Spleen (tissue), 11 donors: Measurements from ENCODE around the gene APOBEC3C. TPM values are rescaled to one million over a fixed set of nuclear protein-coding genes. Genes with fewer than 3 reads are reported as not detected.
A peak's percentile ranks its signal among the peaks of the same experiment; 100 is the strongest.
"Not testable (repeated sequence)": the region's sequence is repeated elsewhere in the genome, so short reads cannot be mapped to it uniquely, and the experiment has no call there.

Experiments used
- DNase-seq: peaks from one replicate; pipeline ENCODE4 v3.0.0-alpha.2; 2020
- H3K27ac ChIP-seq, 8 donors: fragments of 200-600 bp; sonication (generic) in 7 of 8; 1 replicate in 4 of 8; 2 replicates in 4 of 8; pipeline versions ENCODE4 v1.5.0 to v1.8.0; 2016 to 2021; ENCODE audit warnings: inconsistent platforms in 4 of 8, mild to moderate bottlenecking in 4 of 8, moderate library complexity in 1 of 8
- H3K27me3 ChIP-seq, 7 donors: fragments of 200-600 bp; sonication (generic) in 6 of 7; replicated peaks in 1 of 7; 1 replicate in 4 of 7; 2 replicates in 3 of 7; pipeline versions ENCODE4 v1.5.0 to v1.8.0; 2016 to 2021; ENCODE audit warnings: inconsistent platforms in 3 of 7, mild to moderate bottlenecking in 1 of 7
- H3K36me3 ChIP-seq, 6 donors: fragments of 200-600 bp; sonication (generic) in 5 of 6; 1 replicate in 4 of 6; 2 replicates in 2 of 6; pipeline versions ENCODE4 v1.5.0 to v1.8.0; 2016 to 2021; ENCODE audit warnings: inconsistent platforms in 2 of 6
- H3K4me1 ChIP-seq, 6 donors: fragments of 200-600 bp; sonication (generic) in 5 of 6; 1 replicate in 3 of 6; 2 replicates in 3 of 6; pipeline versions ENCODE4 v1.5.0 to v1.8.0; 2016 to 2021; ENCODE audit warnings: inconsistent platforms in 3 of 6
- H3K4me3 ChIP-seq, 8 donors: fragments of 200-600 bp; sonication (generic) in 7 of 8; 1 replicate in 4 of 8; 2 replicates in 4 of 8; pipeline versions ENCODE4 v1.5.0 to v1.8.0; 2016 to 2021; ENCODE audit warnings: inconsistent platforms in 4 of 8, mild to moderate bottlenecking in 4 of 8, moderate library complexity in 2 of 8
- H3K9me3 ChIP-seq, 8 donors: fragments of 200-600 bp; sonication (generic) in 7 of 8; 1 replicate in 4 of 8; 2 replicates in 4 of 8; pipeline versions ENCODE4 v1.5.0 to v1.8.0; 2016 to 2021; ENCODE audit warnings: inconsistent platforms in 4 of 8
- CTCF ChIP-seq, 11 experiments: fragments of 200-600 bp in 7 of 11; fragments of 450-650 bp in 4 of 11; sonication (generic) in 4 of 11; IDR thresholded peaks in 8 of 11; conservative IDR thresholded peaks in 3 of 11; 1 replicate in 7 of 11; 2 replicates in 4 of 11; pipeline versions ENCODE4 v1.4.0 to v1.8.0; 2016 to 2021; ENCODE audit warnings: antibody characterized with exemption in 11 of 11, inconsistent platforms in 4 of 11, mild to moderate bottlenecking in 1 of 11
- POLR2A ChIP-seq, 3 donors: fragments of 450-650 bp; IDR thresholded peaks; one replicate each; pipeline ENCODE4 v1.5.1; 2017; ENCODE audit warnings: antibody characterized with exemption in 3 of 3, mild to moderate bottlenecking in 1 of 3
- POLR2AphosphoS5 ChIP-seq, 3 donors: sonication (generic); formaldehyde crosslinking; IDR thresholded peaks; one replicate each; pipeline ENCODE4 v1.5.1; 2017; ENCODE audit warnings: antibody characterized with exemption in 3 of 3
- whole genome bisulfite sequencing, 5 donors: extraction: QIAGEN DNeasy Blood & Tissue Kit in 3 of 5; methylation state at CpG; one replicate each; pipeline versions ENCODE4 v1.1.5 to v1.1.7; 2013 to 2018; 5-methylcytosine and 5-hydroxymethylcytosine counted together
- intact Hi-C: fragments of 100-400 bp; cut with DNase I; formaldehyde crosslinking; loops from one replicate; pipeline ENCODE4 v1.15.0; 2023; ENCODE audit warnings: low total_unique reads
- polyA plus RNA-seq, 3 donors: library from polyadenylated mRNA; stranded (reverse); fragments of 200-250 nt; gene quantifications; one replicate each; pipeline ENCODE4 v1.2.1, GENCODE V29; 2013
- total RNA-seq, 7 donors: library from RNA; depleted of rRNA in 3 of 7; stranded (reverse); fragments of >200 nt in 3 of 7; fragmentation: NEBNext Ultra II Directional in 4 of 7; extraction: Animal tissue kit (Norgen Biotek cat#: 25700) in 4 of 7; gene quantifications; one replicate each; pipeline versions ENCODE4 v1.1.0 to v1.2.1, GENCODE V29; 2016 to 2021
- donor health status: healthy with polysubstance abuse.
- donor health status: DM: no; HTN: no; CAD: no; lungs with moderate emphysema.
- donor health status: DM: no; HTN: no; CAD: no.
- donor health status: Bipolar disorder and iron deficiency.
- donor health status: healthy.
- donor health status: DM: no; HTN: no; CAD: no.
- donor health status: DM: yes; HTN: yes; CAD: no.

The APOBEC3C gene
- total and polyA plus RNA-seq, 10 donors, result 23.5 to 72.4 (median 49.7) TPM

DNA sequence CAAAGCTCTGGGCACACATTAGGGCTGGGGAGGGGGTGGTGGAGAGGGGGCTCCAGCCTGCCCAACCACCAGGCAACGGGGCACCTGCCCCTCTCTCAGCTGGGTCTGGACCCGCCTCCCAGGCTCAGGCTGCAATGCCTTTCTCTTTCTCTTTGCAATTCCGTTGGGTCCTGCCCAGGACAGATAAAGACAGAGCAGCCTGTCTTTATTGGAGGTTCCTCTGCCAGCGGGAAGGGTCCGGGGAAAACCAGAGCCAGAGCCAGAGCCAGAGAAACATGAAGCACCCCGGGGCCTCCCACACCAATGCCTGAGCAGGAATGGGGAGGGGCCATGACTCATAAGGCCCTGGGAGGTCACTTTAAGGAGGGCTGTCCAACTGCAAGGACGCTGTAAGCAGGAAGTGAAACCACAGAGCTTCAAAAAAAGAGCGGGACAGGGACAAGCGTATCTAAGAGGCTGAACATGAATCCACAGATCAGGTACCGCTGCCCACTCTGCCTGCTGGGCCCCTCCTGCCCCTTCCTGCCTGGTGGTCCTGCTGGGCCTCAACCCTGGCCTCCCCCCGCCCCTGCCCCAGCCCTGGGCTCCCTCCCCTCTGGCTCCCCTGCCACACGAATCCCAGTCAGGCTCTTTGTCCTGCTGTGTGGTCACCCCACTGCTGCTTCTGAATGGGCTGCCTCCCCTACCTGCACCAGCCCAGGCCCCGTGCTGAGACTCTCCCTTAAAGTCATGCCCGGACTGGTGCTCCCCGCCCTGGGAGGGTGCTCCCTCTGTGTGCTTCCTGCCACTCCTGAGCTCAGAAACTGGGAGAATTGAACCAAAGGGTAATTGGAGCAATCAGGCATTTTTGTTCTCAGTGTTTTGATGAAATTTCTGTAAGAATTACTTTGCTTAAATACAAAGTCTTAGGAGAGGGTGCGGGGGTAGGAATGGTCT, 31.8 kb upstream of the APOBEC3C start, which contains the start of gene APOBEC3B:
TSS of gene APOBEC3B (plus strand) at position 356 of the 936 bp plus-strand sequence. CDS start at position 463, 107 bp downstream.
- Histone ChIP-seq H3K4me3 (peak within 1 kb of the TSS in 6 of 8 donors; percentile 24 to 71 (median 42)), H3K9me3 (peaks cover 0 to 11% (median 0%) of the 10 kb centered on the region in 8 donors), H3K27ac (peak within 1 kb of the TSS in 6 of 8 donors; percentile 55 to 87 (median 78)), H3K27me3 (no peaks in the 10 kb centered on the region), H3K36me3 (no peaks in the 10 kb centered on the region), H3K4me1 (peaks cover 4 to 40% (median 23%) of the 10 kb centered on the region in 6 donors)
- peak; percentile 92 for DNase-seq
- TF ChIP-seq POLR2AphosphoS5 (IDR thresholded peaks at IDR 0.05) (peak in 1 of 3 donors; percentile 71), POLR2A (IDR thresholded peaks at IDR 0.05) (no peak), CTCF (IDR thresholded peaks at IDR 0.05 in 8 of 11, conservative IDR thresholded peaks at IDR 0.05 in 3 of 11) (no peak)
- intact Hi-C loops, result no loop called here
- WGBS, 5 donors, result 13 to 24% (median 16%) methylated on average over 13 to 16 of the region's 16 CpGs; no CpG with 5 or more reads in 1 of the 5 donors

DNA sequence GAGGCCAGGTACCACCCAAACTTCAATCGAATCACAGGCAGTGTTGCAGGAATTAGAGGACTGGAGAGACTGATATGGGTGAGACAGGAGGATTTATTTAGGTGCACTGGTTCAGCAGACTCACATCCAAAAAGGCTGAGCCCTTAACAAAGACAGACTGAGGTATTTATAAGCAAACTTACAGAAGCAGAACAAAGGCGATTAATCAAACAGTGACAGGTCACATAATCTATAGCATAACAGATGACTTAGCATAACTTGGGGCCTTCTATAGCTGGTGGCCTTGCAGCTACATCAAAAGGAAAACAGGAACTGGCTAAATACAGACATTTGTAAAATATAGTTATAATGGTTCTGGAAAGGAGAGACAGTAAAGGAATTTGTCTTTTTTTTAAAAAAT, 29.8 kb upstream of the APOBEC3C start:
- Histone ChIP-seq H3K36me3 (no peaks in the 10 kb centered on the region), H3K4me3 (no peak overlapping the region), H3K9me3 (peaks cover 0 to 11% (median 0%) of the 10 kb centered on the region in 8 donors), H3K27me3 (no peaks in the 10 kb centered on the region), H3K4me1 (peaks cover 6 to 40% (median 23%) of the 10 kb centered on the region in 6 donors), H3K27ac (peak overlapping the region in 2 of 8 donors; percentile 12 to 30)
- TF ChIP-seq POLR2A (IDR thresholded peaks at IDR 0.05) (no peak), POLR2AphosphoS5 (IDR thresholded peaks at IDR 0.05) (no peak), CTCF (IDR thresholded peaks at IDR 0.05 in 8 of 11, conservative IDR thresholded peaks at IDR 0.05 in 3 of 11) (no peak)
- intact Hi-C loops, result no loop called here
- no peak for DNase-seq
- 87 to 92% (median 90%) methylated on average over 2 of the region's 2 CpGs; no CpG with 5 or more reads in 1 of the 5 donors for WGBS, 5 donors

DNA sequence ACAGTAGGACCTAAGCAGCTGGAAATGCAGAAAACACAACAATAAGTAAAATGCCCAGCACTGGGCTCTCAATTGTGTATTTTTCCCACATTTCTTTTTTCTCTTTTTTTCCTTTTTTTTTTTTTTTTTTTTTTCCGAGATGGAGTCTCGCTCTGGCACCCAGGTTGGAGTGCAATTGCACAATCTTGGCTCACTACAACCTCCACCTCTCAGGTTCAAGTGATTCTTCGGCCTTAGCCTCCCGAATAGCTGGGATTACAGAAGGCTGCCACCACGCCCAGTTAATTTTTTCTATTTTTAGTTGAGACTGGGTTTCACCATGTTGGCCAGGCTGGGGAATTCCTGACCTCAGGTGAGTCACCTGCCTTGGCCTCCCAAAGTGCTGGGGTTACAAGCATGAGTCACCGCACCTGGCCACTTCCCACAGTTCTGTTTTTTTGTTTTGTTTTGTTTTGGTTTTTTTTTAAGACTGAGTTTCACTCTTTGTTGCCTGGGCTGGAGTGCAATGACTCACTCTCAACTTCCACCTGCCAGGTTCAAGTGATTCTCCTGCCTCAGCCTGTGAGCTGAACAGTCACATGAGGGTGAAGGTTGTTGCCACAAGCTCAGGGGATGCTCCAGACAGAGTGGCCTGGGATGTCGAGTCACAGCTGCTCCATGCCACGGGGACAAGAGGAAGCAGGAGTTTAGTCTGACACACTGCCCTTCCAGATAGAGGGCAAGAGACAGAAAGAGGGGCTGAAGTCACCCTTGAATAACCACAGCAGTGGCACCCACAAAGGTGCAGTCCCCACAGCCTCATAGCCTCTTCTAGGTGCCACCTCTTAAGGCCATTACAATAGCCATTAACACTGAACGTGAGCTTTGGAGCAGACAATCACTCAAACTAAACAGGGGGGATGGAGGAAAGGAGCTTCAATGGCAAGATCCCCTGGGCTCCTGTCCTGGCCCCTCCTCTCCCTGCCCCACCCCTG, 29.0 kb upstream of the APOBEC3C start:
- DNase-seq, H3K27me3 ChIP-seq, H3K36me3 ChIP-seq, H3K4me3 ChIP-seq, intact Hi-C loops: not testable (repeated sequence)
- H3K4me1 ChIP-seq, result peaks cover 6 to 40% (median 23%) of the 10 kb centered on the region in 6 donors
- peaks cover 0 to 11% (median 0%) of the 10 kb centered on the region in 8 donors for H3K9me3 ChIP-seq
- peak overlapping the region in 2 of 8 donors; percentile 12 to 46 for H3K27ac ChIP-seq
- WGBS, 5 donors, result 70 to 75% (median 72%) methylated on average over 8 to 9 of the region's 9 CpGs; no CpG with 5 or more reads in 1 of the 5 donors
- TF ChIP-seq POLR2AphosphoS5 (IDR thresholded peaks at IDR 0.05), result peak in 1 of 3 donors; percentile 17

DNA sequence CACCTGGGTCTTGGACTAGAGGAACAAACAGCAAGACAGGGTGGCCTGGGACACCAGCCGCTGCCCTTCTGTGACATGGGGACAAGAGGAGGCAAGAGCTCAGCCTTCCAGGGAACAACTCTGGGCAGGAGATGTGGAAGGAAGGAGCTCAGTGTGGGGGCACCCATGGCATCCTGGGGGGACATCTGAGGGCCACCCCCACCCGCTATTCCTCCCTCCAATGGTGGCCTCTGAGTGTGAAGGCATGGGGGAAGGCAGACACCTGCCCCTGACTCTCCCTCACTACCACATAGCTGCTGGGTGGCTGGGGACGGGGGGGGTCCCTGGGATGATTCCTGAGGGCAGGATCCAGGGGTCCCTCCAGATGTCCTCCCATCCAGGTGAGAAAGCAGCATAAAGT, 27.4 kb upstream of the APOBEC3C start:
- no peak for DNase-seq
- Histone ChIP-seq H3K36me3 (no peaks in the 10 kb centered on the region), H3K9me3 (peaks cover 0 to 11% (median 0%) of the 10 kb centered on the region in 8 donors), H3K27me3 (no peaks in the 10 kb centered on the region), H3K4me1 (peaks cover 3 to 30% (median 15%) of the 10 kb centered on the region in 6 donors), H3K4me3 (no peak overlapping the region), H3K27ac (no peak overlapping the region)
- intact Hi-C loops, result no loop called here
- 89 to 100% (median 98%) methylated on average over 3 of the region's 3 CpGs; no CpG with 5 or more reads in 1 of the 5 donors for WGBS, 5 donors
- TF ChIP-seq CTCF (IDR thresholded peaks at IDR 0.05 in 8 of 11, conservative IDR thresholded peaks at IDR 0.05 in 3 of 11) (no peak), POLR2AphosphoS5 (IDR thresholded peaks at IDR 0.05) (no peak), POLR2A (IDR thresholded peaks at IDR 0.05) (no peak)
